HepG2 (cell line): ENCODE data around the gene FBXL7. TPM values are rescaled to one million over a fixed set of nuclear protein-coding genes. Genes with fewer than 3 reads are reported as not detected.

Experiments used
- ATAC-seq: fragments of 200-7000 bp; cut with Tn5 transposase; 3 replicates; pipeline ENCODE4 v1.9.1; 2020; ENCODE audit warnings: mild to moderate bottlenecking, moderate library complexity
- BruUV-seq: library from RNA; stranded (reverse); fragments of 400-500 nt; replicated peaks from 2 replicates; lab custom pipeline; 2021; lab: Mats Ljungman, UMichigan
- CTCF ChIA-PET: fragments of 300-600 bp; formaldehyde crosslinking; extraction: SDS; loops from one replicate; lab custom pipeline; 2021; ENCODE audit warnings: low total read pairs, inconsistent platforms, low intra/inter-chr PET ratio; lab: Yijun Ruan, JAX
- POLR2A ChIA-PET: fragments of 350-600 bp; sonication (Branson Sonifier 250); formaldehyde crosslinking; loops from one replicate; lab custom pipeline; 2020; ENCODE audit warnings: antibody characterized with exemption, inconsistent platforms; lab: Yijun Ruan, JAX
- DNase-seq: peaks from one replicate; pipeline ENCODE4 v3.0.0-alpha.2; 2015; ENCODE audit warnings: low spot score
- FAIRE-seq: peaks from 3 replicates; lab custom pipeline; 2011; peaks lifted over from hg19 to GRCh38; lab: Jason Lieb, UNC
- H2AFZ ChIP-seq: one replicate; pipeline ENCODE4 v1.6.1; 2011; ENCODE audit warnings: low read length, inconsistent platforms
- H3K27ac ChIP-seq: fragments of 300-600 bp; 3 replicates; pipeline ENCODE4 v1.8.0; 2011; ENCODE audit warnings: mixed run types, mild to moderate bottlenecking, mixed read lengths, low read length, inconsistent platforms; ENCODE audit not compliant: insufficient read depth; ENCODE audit errors: extremely low read length
- H3K27me3 ChIP-seq, 2 experiments: fragments of 200-600 bp in 1 of 2; 2 replicates in 1 of 2; 3 replicates in 1 of 2; pipeline versions ENCODE4 v1.6.0 to v1.8.0; 2011; ENCODE audit warnings: low read length in 2 of 2, mild to moderate bottlenecking in 2 of 2, moderate library complexity in 2 of 2, inconsistent platforms in 1 of 2; ENCODE audit not compliant: insufficient read depth in 2 of 2, control insufficient read depth in 1 of 2
- H3K36me3 ChIP-seq, 2 experiments: fragments of 200-600 bp in 1 of 2; replicated peaks in 1 of 2; 2 replicates in 1 of 2; 3 replicates in 1 of 2; pipeline versions ENCODE4 v1.5.1 to v1.8.0; 2011; ENCODE audit warnings: low read length in 2 of 2, inconsistent platforms in 1 of 2; ENCODE audit not compliant: insufficient read depth in 2 of 2, control insufficient read depth in 1 of 2
- H3K4me1 ChIP-seq: 2 replicates; pipeline ENCODE4 v1.5.1; 2012; ENCODE audit warnings: low read length, inconsistent platforms; ENCODE audit not compliant: insufficient read depth
- H3K4me2 ChIP-seq: 2 replicates; pipeline ENCODE4 v1.6.0; 2011; ENCODE audit warnings: low read depth, low read length, inconsistent platforms
- H3K4me3 ChIP-seq, 3 experiments: fragments of 200-600 bp in 1 of 3; sonication (generic), shearing (Covaris generic) in 1 of 3; replicated peaks in 1 of 3; 2 replicates each; pipeline ENCODE4 v1.5.1; 2011 to 2016; ENCODE audit warnings: low read length in 3 of 3, inconsistent platforms in 2 of 3, low read depth in 2 of 3, mild to moderate bottlenecking in 2 of 3, control low read depth in 1 of 3, mixed read lengths in 1 of 3; ENCODE audit not compliant: insufficient read depth in 1 of 3
- H3K79me2 ChIP-seq: one replicate; pipeline ENCODE4 v1.6.1; 2011; ENCODE audit warnings: low read length, inconsistent platforms; ENCODE audit not compliant: insufficient read depth
- H3K9ac ChIP-seq: 2 replicates; pipeline ENCODE4 v1.6.0; 2011; ENCODE audit warnings: mild to moderate bottlenecking, low read depth, low read length, inconsistent platforms; ENCODE audit not compliant: insufficient read depth
- H3K9me3 ChIP-seq: 2 replicates; pipeline ENCODE4 v1.5.1; 2012; ENCODE audit warnings: mild to moderate bottlenecking, low read length
- H4K20me1 ChIP-seq: 2 replicates; pipeline ENCODE4 v1.6.0; 2011; ENCODE audit warnings: inconsistent platforms, mild to moderate bottlenecking, low read length, moderate library complexity; ENCODE audit not compliant: insufficient read depth
- AGO1 ChIP-seq: fragments of 200-400 bp; formaldehyde crosslinking; IDR thresholded peaks from 2 replicates; pipeline ENCODE4 v1.6.1; 2017; ENCODE audit warnings: mild to moderate bottlenecking, low read depth, low read length, moderate library complexity; ENCODE audit not compliant: poor library complexity, severe bottlenecking
- BATF2 ChIP-seq: sonication (generic); formaldehyde crosslinking; IDR thresholded peaks from 2 replicates; pipeline ENCODE4 v1.8.0; 2022; ENCODE audit warnings: mild to moderate bottlenecking, missing genetic modification reagents, moderate library complexity
- CREB3 ChIP-seq: sonication (generic); formaldehyde crosslinking; IDR thresholded peaks from 2 replicates; pipeline ENCODE4 v1.5.0; 2020; ENCODE audit warnings: missing genetic modification reagents
- ETV6 ChIP-seq: sonication (generic); formaldehyde crosslinking; conservative IDR thresholded peaks from 2 replicates; pipeline ENCODE4 v1.4.0; 2020; ENCODE audit warnings: missing genetic modification reagents
- MAFF ChIP-seq: IDR thresholded peaks from 2 replicates; pipeline ENCODE4 v1.6.1; 2011; ENCODE audit warnings: low read depth, low read length, improper control_type of control experiment
- MAFK ChIP-seq, 2 experiments: IDR thresholded peaks in 1 of 2; conservative IDR thresholded peaks in 1 of 2; 2 replicates each; pipeline ENCODE4 v1.6.1; 2011; ENCODE audit warnings: improper control_type of control experiment in 2 of 2, low read length in 2 of 2
- MBNL3 ChIP-seq: fragments of 250-450 bp; sonication (Bioruptor Pico); conservative IDR thresholded peaks from 2 replicates; pipeline ENCODE4 v1.8.0; 2022; ENCODE audit warnings: mild to moderate bottlenecking, inconsistent platforms
- MLX ChIP-seq: IDR thresholded peaks from 2 replicates; pipeline ENCODE4 v1.6.1; 2016
- NRL ChIP-seq: sonication (generic); formaldehyde crosslinking; IDR thresholded peaks from 2 replicates; pipeline ENCODE4 v1.5.0; 2020; ENCODE audit warnings: missing genetic modification reagents, mild to moderate bottlenecking, moderate library complexity, borderline replicate concordance
- PHF5A ChIP-seq: IDR thresholded peaks from one replicate; pipeline ENCODE4 v1.6.1; 2018; ENCODE audit warnings: low read depth, missing genetic modification reagents; ENCODE audit not compliant: unreplicated experiment
- SIN3A ChIP-seq: IDR thresholded peaks from 2 replicates; pipeline ENCODE4 v1.6.1; 2011; ENCODE audit warnings: low read depth, mild to moderate bottlenecking, control low read depth, low read length, borderline replicate concordance
- TAF15 ChIP-seq: fragments of 200-400 bp; formaldehyde crosslinking; IDR thresholded peaks from one replicate; pipeline ENCODE4 v1.6.1; 2018; ENCODE audit warnings: mild to moderate bottlenecking, low read depth, low read length; ENCODE audit not compliant: poor library complexity, severe bottlenecking
- ZNF484 ChIP-seq: sonication (generic); formaldehyde crosslinking; IDR thresholded peaks from 2 replicates; pipeline ENCODE4 v1.5.1; 2020; ENCODE audit warnings: mild to moderate bottlenecking, low read depth, missing genetic modification reagents, borderline replicate concordance
- ZNF570 ChIP-seq: sonication (generic); formaldehyde crosslinking; IDR thresholded peaks from 2 replicates; pipeline ENCODE4 v1.4.0; 2020; ENCODE audit warnings: mild to moderate bottlenecking, missing genetic modification reagents, borderline replicate concordance
- ZNF619 ChIP-seq: sonication (generic); formaldehyde crosslinking; IDR thresholded peaks from 2 replicates; pipeline ENCODE4 v1.4.0; 2020; ENCODE audit warnings: mild to moderate bottlenecking, missing genetic modification reagents
- ZNF816 ChIP-seq: sonication (generic); formaldehyde crosslinking; IDR thresholded peaks from 2 replicates; pipeline ENCODE4 v1.8.0; 2022; ENCODE audit warnings: missing genetic modification reagents, mild to moderate bottlenecking, borderline replicate concordance
- WGBS: methylation state at CpG from one replicate; pipeline ENCODE4 v1.1.6; 2017; ENCODE audit warnings: low lambda C conversion rate; 5-methylcytosine and 5-hydroxymethylcytosine counted together
- in situ Hi-C: cut with HindIII; loops from 2 replicates; pipeline ENCODE4 v1.10.0; 2017; ENCODE audit warnings: low pct_unique_long_range_greater_than_20kb; ENCODE audit not compliant: extremely low pct_ligation_motif_present
- intact Hi-C: fragments of 100-400 bp; cut with micrococcal nuclease; formaldehyde crosslinking; loops from one replicate; pipeline ENCODE4 v1.10.0; 2022; ENCODE audit not compliant: unreplicated experiment
- polyA plus RNA-seq, 8 experiments: library from polyadenylated mRNA; depleted of rRNA in 3 of 8; stranded (reverse) in 7 of 8; unstranded in 1 of 8; fragments of >200 nt; fragmentation: Illumina TruSeq in 4 of 8; extraction: Trizol in 4 of 8; gene quantifications; 2 replicates each; pipeline versions ENCODE4 v1.2.1 to v1.2.3, GENCODE V29; 2011 to 2016; ENCODE audit warnings: low read depth in 4 of 8, missing spikeins in 1 of 8, mixed read lengths in 1 of 8; ENCODE audit not compliant: insufficient read depth in 1 of 8
- total RNA-seq, 5 experiments: library from RNA; depleted of rRNA; stranded (reverse); fragments of >200 nt; fragmentation: Illumina TruSeq; extraction: Trizol; gene quantifications; 2 replicates each; pipeline ENCODE4 v1.2.3, GENCODE V29; 2016; ENCODE audit warnings: low read depth in 1 of 5
- TF ChIP-seq, protein P1 (sequence below): sonication (generic); IDR thresholded peaks from 2 replicates; pipeline ENCODE4 v1.6.1; 2016; ENCODE audit warnings: low read depth, borderline replicate concordance

FBXL7 gene
- total and polyA plus RNA-seq, 2 of the 13 experiments (the other 11 are each of a cell fraction or from before 2014, with no cell fraction given), result 0.07 TPM; not detected in 1

DNA sequence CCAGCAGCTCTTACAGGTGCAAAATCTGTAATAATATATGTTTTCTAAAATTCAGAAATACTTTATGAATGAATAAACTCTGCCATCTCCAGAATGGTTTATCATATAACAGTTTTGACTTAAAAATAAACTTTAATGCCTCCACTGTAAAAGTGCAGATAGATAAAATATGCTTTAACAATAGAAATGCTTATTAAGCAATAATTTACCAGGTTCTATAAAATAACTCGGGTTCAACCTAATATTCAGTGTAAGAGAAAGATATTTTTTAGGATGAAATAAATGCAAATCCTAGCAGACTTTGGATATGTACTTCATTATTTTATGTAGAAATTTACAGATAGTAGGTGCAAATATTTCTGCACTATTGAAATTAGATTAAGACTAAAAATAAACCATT lies 74.1 kb downstream of the FBXL7 start:
- H3K27me3 ChIP-seq, result no peaks in the 10 kb centered on the region
- DNase-seq (no peak), ATAC-seq (no peak), FAIRE-seq (no peak)
- peak; percentile 58 to 86 for TF ChIP-seq MAFK (conservative IDR thresholded peaks at IDR 0.05 in 1 of 2, IDR thresholded peaks at IDR 0.05 in 1 of 2; ENCODE audit: low read length in 2 of 2)
- no peak for TF ChIP-seq ZNF816
- peak; percentile 73 for TF ChIP-seq MAFF
- H3K4me1 ChIP-seq, result no peaks in the 10 kb centered on the region
- no peaks in the 10 kb centered on the region for H3K79me2 ChIP-seq
- no peaks in the 10 kb centered on the region for H3K9me3 ChIP-seq
- H4K20me1 ChIP-seq, result no peaks in the 10 kb centered on the region
- no peak overlapping the region for H3K27ac ChIP-seq
- BruUV-seq, result no TSS peak
- H3K36me3 ChIP-seq, result no peaks in the 10 kb centered on the region
- H2AFZ ChIP-seq, result no peak overlapping the region
- no peak overlapping the region for H3K9ac ChIP-seq
- 0% methylated on average over 1 of the region's 1 CpG for WGBS
- H3K4me2 ChIP-seq, result no peak overlapping the region
- in situ Hi-C loops (no loop called here), intact Hi-C loops (no loop called here)
- POLR2A ChIA-PET, result no interaction called here
- H3K4me3 ChIP-seq, result no peak overlapping the region
- CTCF ChIA-PET, result no interaction called here

GRCh38 chr5:15574806-15575325 lies 74.9 kb downstream of the FBXL7 start:
- ATAC-seq, result no peak
- no peak for FAIRE-seq
- no peak for DNase-seq
- Histone ChIP-seq H2AFZ (no peak overlapping the region), H3K79me2 (no peaks in the 10 kb centered on the region), H3K36me3 (no peaks in the 10 kb centered on the region), H3K4me1 (no peaks in the 10 kb centered on the region), H3K9ac (no peak overlapping the region), H3K4me2 (no peak overlapping the region), H3K9me3 (no peaks in the 10 kb centered on the region), H3K27ac (no peak overlapping the region), H3K4me3 (no peak overlapping the region), H3K27me3 (no peaks in the 10 kb centered on the region), H4K20me1 (no peaks in the 10 kb centered on the region)
- in situ Hi-C loops, result no loop called here
- intact Hi-C loops, result no loop called here
- BruUV-seq, result no TSS peak
- POLR2A ChIA-PET, result no interaction called here
- CTCF ChIA-PET, result no interaction called here
- WGBS, result 0% methylated on average over 3 of the region's 3 CpGs
- TF ChIP-seq ZNF570 (CRISPR knock-in tag) (no peak), PHF5A (CRISPR knock-in tag) (no peak), ETV6 (no peak), ZNF619 (CRISPR knock-in tag) (no peak), SIN3A (no peak), NRL (no peak), MBNL3 (CRISPR knock-in tag) (no peak), TAF15 (no peak), MLX (CRISPR knock-in tag) (no peak), ZNF484 (CRISPR knock-in tag) (no peak), BATF2 (no peak), CREB3 (CRISPR knock-in tag) (no peak), AGO1 (no peak)
- TF ChIP-seq, protein P1, sequence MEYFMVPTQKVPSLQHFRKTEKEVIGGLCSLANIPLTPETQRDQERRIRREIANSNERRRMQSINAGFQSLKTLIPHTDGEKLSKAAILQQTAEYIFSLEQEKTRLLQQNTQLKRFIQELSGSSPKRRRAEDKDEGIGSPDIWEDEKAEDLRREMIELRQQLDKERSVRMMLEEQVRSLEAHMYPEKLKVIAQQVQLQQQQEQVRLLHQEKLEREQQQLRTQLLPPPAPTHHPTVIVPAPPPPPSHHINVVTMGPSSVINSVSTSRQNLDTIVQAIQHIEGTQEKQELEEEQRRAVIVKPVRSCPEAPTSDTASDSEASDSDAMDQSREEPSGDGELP, result no peak
